ENCODE results near the gene NAV2.

The NAV2 gene

GRCh38 chr11:20033806-20034205 lies 321.2 kb downstream of the NAV2 start:
- TF ChIP-seq JUND (IDR thresholded peaks at IDR 0.05; ENCODE audit: low read depth): no peak
- no peak for DNase-seq (ENCODE audit: low read depth in 1 of 2, low spot score in 1 of 2)
- in situ Hi-C loops (cut with HindIII; ENCODE audit: low pct_unique_long_range_greater_than_20kb, low sequenced_read_pairs): no loop called here

GRCh38 chr11:20034941-20035340 lies 322.3 kb downstream of the NAV2 start:
- no peak for DNase-seq (ENCODE audit: low read depth in 1 of 2, low spot score in 1 of 2)
- TF ChIP-seq JUND (IDR thresholded peaks at IDR 0.05; ENCODE audit: low read depth): no peak
- in situ Hi-C loops (cut with HindIII; ENCODE audit: low pct_unique_long_range_greater_than_20kb, low sequenced_read_pairs): no loop called here

GRCh38 chr11:20035375-20035700 lies 322.7 kb downstream of the NAV2 start:
- DNase-seq (ENCODE audit: low read depth in 1 of 2, low spot score in 1 of 2): no peak
- in situ Hi-C loops (cut with HindIII; ENCODE audit: low pct_unique_long_range_greater_than_20kb, low sequenced_read_pairs): no loop called here
- TF ChIP-seq JUND (IDR thresholded peaks at IDR 0.05; ENCODE audit: low read depth): no peak

GRCh38 chr11:20035701-20036601 lies 323.3 kb downstream of the NAV2 start:
- DNase-seq (ENCODE audit: low read depth in 1 of 2, low spot score in 1 of 2): peak in 1 of 2 experiments; percentile 49
- in situ Hi-C loops (cut with HindIII; ENCODE audit: low pct_unique_long_range_greater_than_20kb, low sequenced_read_pairs): no loop called here
- no peak for TF ChIP-seq JUND (IDR thresholded peaks at IDR 0.05; ENCODE audit: low read depth)

- no peak for TF ChIP-seq JUND (IDR thresholded peaks at IDR 0.05; ENCODE audit: low read depth)
- in situ Hi-C loops (cut with HindIII; ENCODE audit: low pct_unique_long_range_greater_than_20kb, low sequenced_read_pairs): no loop called here
Observed at GRCh38 chr11:20036626-20037335, 324.1 kb downstream of the NAV2 start.

GRCh38 chr11:20037396-20038153 lies 324.9 kb downstream of the NAV2 start:
- TF ChIP-seq JUND (IDR thresholded peaks at IDR 0.05; ENCODE audit: low read depth): no peak
- no peak for DNase-seq (ENCODE audit: low read depth in 1 of 2, low spot score in 1 of 2)
- in situ Hi-C loops (cut with HindIII; ENCODE audit: low pct_unique_long_range_greater_than_20kb, low sequenced_read_pairs): no loop called here

More at GRCh38 chr11:20036626-20037335, 324.1 kb downstream of the NAV2 start:
- DNase-seq (ENCODE audit: low read depth in 1 of 2, low spot score in 1 of 2): no peak

- TF ChIP-seq JUND (IDR thresholded peaks at IDR 0.05; ENCODE audit: low read depth): no peak
- DNase-seq (ENCODE audit: low read depth in 1 of 2, low spot score in 1 of 2): no peak
- in situ Hi-C loops (cut with HindIII; ENCODE audit: low pct_unique_long_range_greater_than_20kb, low sequenced_read_pairs): no loop called here
Observed at GRCh38 chr11:20038412-20038811, 325.8 kb downstream of the NAV2 start.

- in situ Hi-C loops (cut with HindIII; ENCODE audit: low pct_unique_long_range_greater_than_20kb, low sequenced_read_pairs): no loop called here
- no peak for DNase-seq (ENCODE audit: low read depth in 1 of 2, low spot score in 1 of 2)
- TF ChIP-seq JUND (IDR thresholded peaks at IDR 0.05; ENCODE audit: low read depth): no peak
Observed at GRCh38 chr11:20038972-20039371, 326.3 kb downstream of the NAV2 start.

GRCh38 chr11:20041499-20041898 lies 328.9 kb downstream of the NAV2 start:
- no peak for TF ChIP-seq JUND (IDR thresholded peaks at IDR 0.05; ENCODE audit: low read depth)
- no peak for DNase-seq (ENCODE audit: low read depth in 1 of 2, low spot score in 1 of 2)
- in situ Hi-C loops (cut with HindIII; ENCODE audit: low pct_unique_long_range_greater_than_20kb, low sequenced_read_pairs): no loop called here

- in situ Hi-C loops (cut with HindIII; ENCODE audit: low pct_unique_long_range_greater_than_20kb, low sequenced_read_pairs): no loop called here
- TF ChIP-seq JUND (IDR thresholded peaks at IDR 0.05; ENCODE audit: low read depth): no peak
- DNase-seq (ENCODE audit: low read depth in 1 of 2, low spot score in 1 of 2): no peak
Observed at GRCh38 chr11:20042045-20042639, 329.5 kb downstream of the NAV2 start.

GRCh38 chr11:20042811-20043341 lies 330.2 kb downstream of the NAV2 start:
- DNase-seq (ENCODE audit: low read depth in 1 of 2, low spot score in 1 of 2): no peak
- in situ Hi-C loops (cut with HindIII; ENCODE audit: low pct_unique_long_range_greater_than_20kb, low sequenced_read_pairs): no loop called here
- no peak for TF ChIP-seq JUND (IDR thresholded peaks at IDR 0.05; ENCODE audit: low read depth)

- no peak for DNase-seq (ENCODE audit: low read depth in 1 of 2, low spot score in 1 of 2)
- in situ Hi-C loops (cut with HindIII; ENCODE audit: low pct_unique_long_range_greater_than_20kb, low sequenced_read_pairs): no loop called here
- TF ChIP-seq JUND (IDR thresholded peaks at IDR 0.05; ENCODE audit: low read depth): no peak
Observed at GRCh38 chr11:20043992-20044391, 331.4 kb downstream of the NAV2 start.

Data from T47D (cell line).